HepG2 (cell line): ENCODE results near the gene SRC. TPM values are rescaled to one million over a fixed set of nuclear protein-coding genes. Genes with fewer than 3 reads are reported as not detected.
A peak's percentile ranks its signal among the peaks of the same experiment; 100 is the strongest.

Experiments
- ATAC-seq: fragments of 200-7000 bp; cut with Tn5 transposase; 3 replicates; pipeline ENCODE4 v1.9.1; 2020; ENCODE audit warnings: mild to moderate bottlenecking, moderate library complexity
- BruUV-seq: library from RNA; stranded (reverse); fragments of 400-500 nt; replicated peaks from 2 replicates; lab custom pipeline; 2021; lab: Mats Ljungman, UMichigan
- CTCF ChIA-PET: fragments of 300-600 bp; formaldehyde crosslinking; extraction: SDS; loops from one replicate; lab custom pipeline; 2021; ENCODE audit warnings: low total read pairs, inconsistent platforms, low intra/inter-chr PET ratio; lab: Yijun Ruan, JAX
- POLR2A ChIA-PET: fragments of 350-600 bp; sonication (Branson Sonifier 250); formaldehyde crosslinking; loops from one replicate; lab custom pipeline; 2020; ENCODE audit warnings: antibody characterized with exemption, inconsistent platforms; lab: Yijun Ruan, JAX
- DNase-seq: peaks from one replicate; pipeline ENCODE4 v3.0.0-alpha.2; 2015; ENCODE audit warnings: low spot score
- FAIRE-seq: peaks from 3 replicates; lab custom pipeline; 2011; peaks lifted over from hg19 to GRCh38; lab: Jason Lieb, UNC
- H2AFZ ChIP-seq: one replicate; pipeline ENCODE4 v1.6.1; 2011; ENCODE audit warnings: low read length, inconsistent platforms
- H3K27ac ChIP-seq: fragments of 300-600 bp; 3 replicates; pipeline ENCODE4 v1.8.0; 2011; ENCODE audit warnings: mixed run types, mild to moderate bottlenecking, mixed read lengths, low read length, inconsistent platforms; ENCODE audit not compliant: insufficient read depth; ENCODE audit errors: extremely low read length
- H3K27me3 ChIP-seq, 2 experiments: fragments of 200-600 bp in 1 of 2; 2 replicates in 1 of 2; 3 replicates in 1 of 2; pipeline versions ENCODE4 v1.6.0 to v1.8.0; 2011; ENCODE audit warnings: low read length in 2 of 2, mild to moderate bottlenecking in 2 of 2, moderate library complexity in 2 of 2, inconsistent platforms in 1 of 2; ENCODE audit not compliant: insufficient read depth in 2 of 2, control insufficient read depth in 1 of 2
- H3K36me3 ChIP-seq, 2 experiments: fragments of 200-600 bp in 1 of 2; replicated peaks in 1 of 2; 2 replicates in 1 of 2; 3 replicates in 1 of 2; pipeline versions ENCODE4 v1.5.1 to v1.8.0; 2011; ENCODE audit warnings: low read length in 2 of 2, inconsistent platforms in 1 of 2; ENCODE audit not compliant: insufficient read depth in 2 of 2, control insufficient read depth in 1 of 2
- H3K4me1 ChIP-seq: 2 replicates; pipeline ENCODE4 v1.5.1; 2012; ENCODE audit warnings: low read length, inconsistent platforms; ENCODE audit not compliant: insufficient read depth
- H3K4me2 ChIP-seq: 2 replicates; pipeline ENCODE4 v1.6.0; 2011; ENCODE audit warnings: low read depth, low read length, inconsistent platforms
- H3K4me3 ChIP-seq, 3 experiments: fragments of 200-600 bp in 1 of 3; sonication (generic), shearing (Covaris generic) in 1 of 3; replicated peaks in 1 of 3; 2 replicates each; pipeline ENCODE4 v1.5.1; 2011 to 2016; ENCODE audit warnings: low read length in 3 of 3, inconsistent platforms in 2 of 3, low read depth in 2 of 3, mild to moderate bottlenecking in 2 of 3, control low read depth in 1 of 3, mixed read lengths in 1 of 3; ENCODE audit not compliant: insufficient read depth in 1 of 3
- H3K79me2 ChIP-seq: one replicate; pipeline ENCODE4 v1.6.1; 2011; ENCODE audit warnings: low read length, inconsistent platforms; ENCODE audit not compliant: insufficient read depth
- H3K9ac ChIP-seq: 2 replicates; pipeline ENCODE4 v1.6.0; 2011; ENCODE audit warnings: mild to moderate bottlenecking, low read depth, low read length, inconsistent platforms; ENCODE audit not compliant: insufficient read depth
- H3K9me3 ChIP-seq: 2 replicates; pipeline ENCODE4 v1.5.1; 2012; ENCODE audit warnings: mild to moderate bottlenecking, low read length
- H4K20me1 ChIP-seq: 2 replicates; pipeline ENCODE4 v1.6.0; 2011; ENCODE audit warnings: inconsistent platforms, mild to moderate bottlenecking, low read length, moderate library complexity; ENCODE audit not compliant: insufficient read depth
- ZNF564 ChIP-seq: sonication (generic); formaldehyde crosslinking; IDR thresholded peaks from 2 replicates; pipeline ENCODE4 v1.8.1; 2023; ENCODE audit warnings: mild to moderate bottlenecking, missing genetic modification reagents
- WGBS: methylation state at CpG from one replicate; pipeline ENCODE4 v1.1.6; 2017; ENCODE audit warnings: low lambda C conversion rate; 5-methylcytosine and 5-hydroxymethylcytosine counted together
- in situ Hi-C: cut with HindIII; loops from 2 replicates; pipeline ENCODE4 v1.10.0; 2017; ENCODE audit warnings: low pct_unique_long_range_greater_than_20kb; ENCODE audit not compliant: extremely low pct_ligation_motif_present
- intact Hi-C: fragments of 100-400 bp; cut with micrococcal nuclease; formaldehyde crosslinking; loops from one replicate; pipeline ENCODE4 v1.10.0; 2022; ENCODE audit not compliant: unreplicated experiment
- polyA plus RNA-seq, 8 experiments: library from polyadenylated mRNA; depleted of rRNA in 3 of 8; stranded (reverse) in 7 of 8; unstranded in 1 of 8; fragments of >200 nt; fragmentation: Illumina TruSeq in 4 of 8; extraction: Trizol in 4 of 8; gene quantifications; 2 replicates each; pipeline versions ENCODE4 v1.2.1 to v1.2.3, GENCODE V29; 2011 to 2016; ENCODE audit warnings: low read depth in 4 of 8, missing spikeins in 1 of 8, mixed read lengths in 1 of 8; ENCODE audit not compliant: insufficient read depth in 1 of 8
- total RNA-seq, 5 experiments: library from RNA; depleted of rRNA; stranded (reverse); fragments of >200 nt; fragmentation: Illumina TruSeq; extraction: Trizol; gene quantifications; 2 replicates each; pipeline ENCODE4 v1.2.3, GENCODE V29; 2016; ENCODE audit warnings: low read depth in 1 of 5
- TF ChIP-seq, protein P1 (sequence below): sonication (generic); formaldehyde crosslinking; IDR thresholded peaks from 2 replicates; pipeline ENCODE4 v1.4.0; 2020; ENCODE audit warnings: missing genetic modification reagents
- TF ChIP-seq, protein P2 (sequence below): sonication (generic); formaldehyde crosslinking; IDR thresholded peaks from 2 replicates; pipeline ENCODE4 v1.5.0; 2020; ENCODE audit warnings: mild to moderate bottlenecking, missing genetic modification reagents

Gene SRC
- total and polyA plus RNA-seq, 2 of the 13 experiments (the other 11 are each of a cell fraction or from before 2014, with no cell fraction given): 54.7 to 192 TPM

DNA sequence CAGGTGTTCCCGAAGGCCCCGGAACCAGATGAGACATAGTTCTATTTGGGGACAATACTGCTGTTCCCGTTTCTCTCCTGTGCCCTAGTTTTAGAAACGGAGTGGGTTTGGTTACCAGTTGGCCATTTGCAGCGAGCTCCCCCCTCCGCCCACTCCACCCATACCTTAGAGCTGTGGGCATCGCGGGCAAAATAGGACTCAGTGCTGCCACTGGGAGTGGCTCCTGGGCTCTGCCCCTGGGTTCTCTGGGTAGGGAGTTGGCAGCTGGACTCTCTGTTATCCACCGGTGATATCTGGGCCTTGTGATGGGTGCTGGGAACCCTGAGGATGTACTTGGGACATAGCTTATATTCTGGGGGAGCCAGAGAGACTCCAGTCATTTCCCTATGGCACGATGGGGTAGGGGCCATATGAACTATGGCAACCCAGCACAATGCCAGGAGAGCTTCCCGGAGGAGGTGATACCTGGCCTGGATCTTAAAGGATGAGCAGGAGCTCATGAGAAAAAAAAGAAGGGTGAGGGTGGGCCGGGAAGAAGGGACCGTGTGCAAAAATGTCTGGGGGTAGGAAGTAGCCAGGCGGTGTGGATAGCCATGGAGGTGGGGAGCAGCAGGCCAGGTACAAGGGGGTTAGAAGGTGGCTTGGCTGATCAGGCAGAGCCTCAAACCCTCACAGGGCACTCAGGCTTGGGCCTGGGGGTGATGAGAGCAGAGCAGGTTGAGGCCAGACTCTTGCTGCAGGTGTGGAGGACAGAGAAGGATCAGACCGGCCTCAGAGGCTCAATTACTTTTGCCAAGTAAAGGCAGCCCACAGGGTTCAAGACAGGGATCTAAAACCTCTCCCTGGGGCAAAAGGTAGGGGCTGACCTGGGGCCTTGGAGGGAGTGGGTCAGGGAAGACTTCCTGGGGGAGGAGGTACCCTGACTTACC lies 9.6 kb downstream of the SRC start:
- TF ChIP-seq, protein P1, sequence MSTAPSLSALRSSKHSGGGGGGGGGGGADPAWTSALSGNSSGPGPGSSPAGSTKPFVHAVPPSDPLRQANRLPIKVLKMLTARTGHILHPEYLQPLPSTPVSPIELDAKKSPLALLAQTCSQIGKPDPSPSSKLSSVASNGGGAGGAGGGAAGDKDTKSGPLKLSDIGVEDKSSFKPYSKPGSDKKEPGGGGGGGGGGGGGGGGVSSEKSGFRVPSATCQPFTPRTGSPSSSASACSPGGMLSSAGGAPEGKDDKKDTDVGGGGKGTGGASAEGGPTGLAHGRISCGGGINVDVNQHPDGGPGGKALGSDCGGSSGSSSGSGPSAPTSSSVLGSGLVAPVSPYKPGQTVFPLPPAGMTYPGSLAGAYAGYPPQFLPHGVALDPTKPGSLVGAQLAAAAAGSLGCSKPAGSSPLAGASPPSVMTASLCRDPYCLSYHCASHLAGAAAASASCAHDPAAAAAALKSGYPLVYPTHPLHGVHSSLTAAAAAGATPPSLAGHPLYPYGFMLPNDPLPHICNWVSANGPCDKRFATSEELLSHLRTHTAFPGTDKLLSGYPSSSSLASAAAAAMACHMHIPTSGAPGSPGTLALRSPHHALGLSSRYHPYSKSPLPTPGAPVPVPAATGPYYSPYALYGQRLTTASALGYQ: no peak
- no peak for TF ChIP-seq ZNF564 (CRISPR knock-in tag)
- TF ChIP-seq, protein P2, sequence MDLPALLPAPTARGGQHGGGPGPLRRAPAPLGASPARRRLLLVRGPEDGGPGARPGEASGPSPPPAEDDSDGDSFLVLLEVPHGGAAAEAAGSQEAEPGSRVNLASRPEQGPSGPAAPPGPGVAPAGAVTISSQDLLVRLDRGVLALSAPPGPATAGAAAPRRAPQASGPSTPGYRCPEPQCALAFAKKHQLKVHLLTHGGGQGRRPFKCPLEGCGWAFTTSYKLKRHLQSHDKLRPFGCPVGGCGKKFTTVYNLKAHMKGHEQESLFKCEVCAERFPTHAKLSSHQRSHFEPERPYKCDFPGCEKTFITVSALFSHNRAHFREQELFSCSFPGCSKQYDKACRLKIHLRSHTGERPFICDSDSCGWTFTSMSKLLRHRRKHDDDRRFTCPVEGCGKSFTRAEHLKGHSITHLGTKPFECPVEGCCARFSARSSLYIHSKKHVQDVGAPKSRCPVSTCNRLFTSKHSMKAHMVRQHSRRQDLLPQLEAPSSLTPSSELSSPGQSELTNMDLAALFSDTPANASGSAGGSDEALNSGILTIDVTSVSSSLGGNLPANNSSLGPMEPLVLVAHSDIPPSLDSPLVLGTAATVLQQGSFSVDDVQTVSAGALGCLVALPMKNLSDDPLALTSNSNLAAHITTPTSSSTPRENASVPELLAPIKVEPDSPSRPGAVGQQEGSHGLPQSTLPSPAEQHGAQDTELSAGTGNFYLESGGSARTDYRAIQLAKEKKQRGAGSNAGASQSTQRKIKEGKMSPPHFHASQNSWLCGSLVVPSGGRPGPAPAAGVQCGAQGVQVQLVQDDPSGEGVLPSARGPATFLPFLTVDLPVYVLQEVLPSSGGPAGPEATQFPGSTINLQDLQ (CRISPR knock-in tag): peak; percentile 40; the same call in 1 of the 2 replicates
- intact Hi-C loops (no loop called here), in situ Hi-C loops (no loop called here)
- H3K4me3 ChIP-seq: no peak overlapping the region
- no peak overlapping the region for H3K9ac ChIP-seq
- H3K36me3 ChIP-seq: peaks cover 41 to 81% of the 10 kb centered on the region in 2 experiments
- peaks cover 97% of the 10 kb centered on the region for H3K79me2 ChIP-seq
- H3K27ac ChIP-seq: no peak overlapping the region
- H2AFZ ChIP-seq: no peak overlapping the region
- no peak for DNase-seq
- no peak for FAIRE-seq
- ChIA-PET POLR2A (interaction anchor here (1.6 kb wide), 1 partner anchor 11 kb away, joined by 6 read pairs; no protein-coding TSS in a partner anchor), CTCF (no interaction called here)
- H4K20me1 ChIP-seq: peaks cover 100% of the 10 kb centered on the region
- H3K27me3 ChIP-seq: no peaks in the 10 kb centered on the region
- WGBS: 97% methylated on average over 15 of the region's 15 CpGs
- peaks cover 28% of the 10 kb centered on the region for H3K4me1 ChIP-seq
- ATAC-seq: no peak
- no TSS peak for BruUV-seq
- no peak overlapping the region for H3K4me2 ChIP-seq
- no peaks in the 10 kb centered on the region for H3K9me3 ChIP-seq
